GM23338 (cell line): ENCODE data around the gene LBX1.

Experiments used
- CREB1 ChIP-seq: fragments of 250-450 bp; sonication (Bioruptor Pico); IDR thresholded peaks from 2 replicates; pipeline ENCODE4 v1.5.0; 2020; ENCODE audit warnings: low read depth, mild to moderate bottlenecking, moderate library complexity
- CTCF ChIP-seq, 2 experiments: fragments of 200-600 bp in 1 of 2; sonication (generic) in 1 of 2; conservative IDR thresholded peaks; 2 replicates each; pipeline versions ENCODE4 v1.5.1 to v1.6.1; 2016 to 2017; ENCODE audit warnings: antibody characterized with exemption in 2 of 2, low read depth in 2 of 2, mild to moderate bottlenecking in 2 of 2, moderate library complexity in 1 of 2
- ETS1 ChIP-seq: IDR thresholded peaks from 2 replicates; pipeline ENCODE4 v1.6.1; 2016; ENCODE audit warnings: antibody characterized with exemption
- EZH2 ChIP-seq: fragments of 200-600 bp; sonication (generic); IDR thresholded peaks from one replicate; pipeline ENCODE4 v1.8.0; 2017; ENCODE audit warnings: antibody characterized with exemption, mild to moderate bottlenecking, low read depth; ENCODE audit not compliant: unreplicated experiment
- NANOG ChIP-seq: IDR thresholded peaks from 2 replicates; pipeline ENCODE4 v1.6.1; 2016; ENCODE audit warnings: antibody characterized with exemption, borderline replicate concordance
- ZNF331 ChIP-seq: fragments of 250-450 bp; sonication (Bioruptor Pico); IDR thresholded peaks from 2 replicates; pipeline ENCODE4 v1.5.0; 2020; ENCODE audit warnings: low read depth, mild to moderate bottlenecking, moderate library complexity

GRCh38 chr10:101195921-101196320 lies 33.3 kb downstream of the LBX1 start:
- TF ChIP-seq ZNF331 (CRISPR knock-in tag), result no peak
- no peak for TF ChIP-seq CTCF (conservative IDR thresholded peaks at IDR 0.05; ENCODE audit: low read depth in 2 of 2)
- no peak for TF ChIP-seq ETS1
- no peak for TF ChIP-seq NANOG
- no peak for TF ChIP-seq EZH2
- TF ChIP-seq CREB1 (CRISPR knock-in tag), result no peak
